Upper lobe of left lung (tissue), 4 donors: ENCODE data around the gene MB.

Source experiments
- CTCF ChIP-seq, 6 experiments: fragments of 450-650 bp in 4 of 6; fragments of 200-600 bp in 2 of 6; sonication (generic) in 2 of 6; IDR thresholded peaks; one replicate each; pipeline ENCODE4 v1.5.1; 2016 to 2019; ENCODE audit warnings: antibody characterized with exemption in 6 of 6
- EP300 ChIP-seq, 4 donors: sonication (generic); formaldehyde crosslinking; IDR thresholded peaks; one replicate each; pipeline ENCODE4 v1.5.1; 2017; ENCODE audit warnings: antibody characterized with exemption in 4 of 4, control low read depth in 2 of 4
- POLR2A ChIP-seq, 4 donors: fragments of 450-650 bp; IDR thresholded peaks; one replicate each; pipeline ENCODE4 v1.5.1; 2016 to 2017; ENCODE audit warnings: antibody characterized with exemption in 4 of 4, mild to moderate bottlenecking in 2 of 4
- POLR2AphosphoS5 ChIP-seq, 2 donors: sonication (generic); formaldehyde crosslinking; IDR thresholded peaks; one replicate each; pipeline ENCODE4 v1.5.1; 2017; ENCODE audit warnings: antibody characterized with exemption in 2 of 2

- TF ChIP-seq CTCF (IDR thresholded peaks at IDR 0.05) = no peak
- TF ChIP-seq POLR2A (IDR thresholded peaks at IDR 0.05) = no peak
- no peak for TF ChIP-seq EP300 (IDR thresholded peaks at IDR 0.05)
- no peak for TF ChIP-seq POLR2AphosphoS5 (IDR thresholded peaks at IDR 0.05)
Observed at GRCh38 chr22:35632935-35633334, 15.8 kb upstream of the MB start.
